Hepatocyte (in vitro differentiated cells): ENCODE data around the gene DDR2. TPM values are rescaled to one million over a fixed set of nuclear protein-coding genes. Genes with fewer than 3 reads are reported as not detected.

ENCODE experiments used
- DNase-seq: peaks from one replicate; pipeline ENCODE4 v3.0.0-alpha.2; 2016; ENCODE audit warnings: low spot score
- H2AFZ ChIP-seq: fragments of 200-600 bp; sonication (generic); 2 replicates; pipeline ENCODE4 v1.6.0; 2016; ENCODE audit warnings: antibody characterized with exemption, mild to moderate bottlenecking
- H3K27ac ChIP-seq: fragments of 200-600 bp; sonication (generic); 2 replicates; pipeline ENCODE4 v1.5.1; 2016; ENCODE audit warnings: mild to moderate bottlenecking
- H3K27me3 ChIP-seq: fragments of 200-600 bp; sonication (generic); 2 replicates; pipeline ENCODE4 v1.6.1; 2016
- H3K36me3 ChIP-seq: fragments of 200-600 bp; sonication (generic); replicated peaks from 2 replicates; pipeline ENCODE4 v1.5.1; 2016; ENCODE audit warnings: low read depth; ENCODE audit not compliant: insufficient read depth
- H3K4me1 ChIP-seq: fragments of 200-600 bp; sonication (generic); 2 replicates; pipeline ENCODE4 v1.5.1; 2016; ENCODE audit warnings: mild to moderate bottlenecking, moderate library complexity; ENCODE audit not compliant: insufficient read depth
- H3K4me2 ChIP-seq: fragments of 200-600 bp; sonication (generic); 2 replicates; pipeline ENCODE4 v1.6.0; 2016
- H3K4me3 ChIP-seq: fragments of 200-600 bp; sonication (generic); 2 replicates; pipeline ENCODE4 v1.5.1; 2016; ENCODE audit warnings: mild to moderate bottlenecking
- H3K79me2 ChIP-seq: fragments of 200-600 bp; sonication (generic); 2 replicates; pipeline ENCODE4 v1.6.0; 2017; ENCODE audit warnings: mild to moderate bottlenecking
- H3K9me2 ChIP-seq: fragments of 200-600 bp; sonication (generic); replicated peaks from 2 replicates; pipeline ENCODE4 v1.6.0; 2017; ENCODE audit warnings: mild to moderate bottlenecking; ENCODE audit not compliant: insufficient read depth
- H3K9me3 ChIP-seq: fragments of 200-600 bp; sonication (generic); 2 replicates; pipeline ENCODE4 v1.5.1; 2016; ENCODE audit warnings: low read depth, mild to moderate bottlenecking
- H4K20me1 ChIP-seq: fragments of 200-600 bp; sonication (generic); 2 replicates; pipeline ENCODE4 v1.6.0; 2016; ENCODE audit warnings: mild to moderate bottlenecking; ENCODE audit not compliant: insufficient read depth, poor library complexity, severe bottlenecking
- CTCF ChIP-seq: fragments of 200-600 bp; sonication (generic); IDR thresholded peaks from 2 replicates; pipeline ENCODE4 v1.5.1; 2016; ENCODE audit warnings: antibody characterized with exemption, mild to moderate bottlenecking; ENCODE audit not compliant: poor library complexity
- EZH2 ChIP-seq: fragments of 200-600 bp; sonication (generic); IDR thresholded peaks from 2 replicates; pipeline ENCODE4 v1.6.1; 2016; ENCODE audit warnings: antibody characterized with exemption, mild to moderate bottlenecking, borderline replicate concordance
- EZH2phosphoT487 ChIP-seq: fragments of 200-600 bp; sonication (generic); IDR thresholded peaks from one replicate; pipeline ENCODE4 v1.6.1; 2018; ENCODE audit warnings: antibody characterized with exemption, mild to moderate bottlenecking, low read depth, moderate library complexity; ENCODE audit not compliant: unreplicated experiment, severe bottlenecking
- WGBS: methylation state at CpG from one replicate; pipeline ENCODE4 v1.1.6; 2016; ENCODE audit warnings: low lambda C conversion rate; ENCODE audit errors: missing lambda C conversion rate; 5-methylcytosine and 5-hydroxymethylcytosine counted together
- polyA plus RNA-seq: library from polyadenylated mRNA; unstranded; fragments of >200 nt; fragmentation: Nextera tagmentation; extraction: Ambion mirVana; gene quantifications from 2 replicates; pipeline ENCODE4 v1.2.1, GENCODE V29; 2016
- total RNA-seq: library from RNA; depleted of rRNA; stranded (reverse); fragments of >200 nt; gene quantifications from 2 replicates; pipeline ENCODE4 v1.2.3, GENCODE V29; 2014

Gene DDR2
- total and polyA plus RNA-seq, 2 experiments from 2014 or later: 15.7 to 40.2 TPM

GRCh38 chr1:162716123-162716522, 83.9 kb downstream of the DDR2 start:
- no peaks in the 10 kb centered on the region for H4K20me1 ChIP-seq
- H3K9me2 ChIP-seq: no peaks in the 10 kb centered on the region
- H3K79me2 ChIP-seq: no peaks in the 10 kb centered on the region
- no peak overlapping the region for H3K27ac ChIP-seq
- H3K4me3 ChIP-seq: no peak overlapping the region
- DNase-seq: no peak
- H3K36me3 ChIP-seq: no peaks in the 10 kb centered on the region
- H3K4me1 ChIP-seq: no peaks in the 10 kb centered on the region
- 85% methylated on average over 4 of the region's 4 CpGs for WGBS
- no peak overlapping the region for H2AFZ ChIP-seq
- no peak overlapping the region for H3K4me2 ChIP-seq
- no peaks in the 10 kb centered on the region for H3K9me3 ChIP-seq
- H3K27me3 ChIP-seq: no peaks in the 10 kb centered on the region
- no peak for TF ChIP-seq EZH2
- TF ChIP-seq EZH2phosphoT487: no peak

GRCh38 chr1:162716552-162716951, 84.3 kb downstream of the DDR2 start:
- Histone ChIP-seq H4K20me1 (peaks cover under 1% of the 10 kb centered on the region), H3K9me2 (no peaks in the 10 kb centered on the region), H3K27ac (no peak overlapping the region), H3K79me2 (no peaks in the 10 kb centered on the region), H3K36me3 (no peaks in the 10 kb centered on the region), H3K4me3 (no peak overlapping the region), H3K4me2 (no peak overlapping the region), H3K9me3 (no peaks in the 10 kb centered on the region), H3K27me3 (no peaks in the 10 kb centered on the region), H2AFZ (no peak overlapping the region), H3K4me1 (no peaks in the 10 kb centered on the region)
- TF ChIP-seq EZH2: no peak
- 67% methylated on average over 1 of the region's 1 CpG for WGBS
- no peak for DNase-seq

GRCh38 chr1:162717548-162718184, 85.4 kb downstream of the DDR2 start:
- Histone ChIP-seq H3K27me3 (no peaks in the 10 kb centered on the region), H3K27ac (no peak overlapping the region), H3K36me3 (no peaks in the 10 kb centered on the region), H3K79me2 (no peaks in the 10 kb centered on the region), H4K20me1 (peaks cover 3% of the 10 kb centered on the region), H3K4me2 (no peak overlapping the region), H3K9me2 (no peaks in the 10 kb centered on the region), H3K4me1 (no peaks in the 10 kb centered on the region), H2AFZ (no peak overlapping the region), H3K9me3 (no peaks in the 10 kb centered on the region), H3K4me3 (no peak overlapping the region)
- TF ChIP-seq EZH2: no peak
- no peak for TF ChIP-seq CTCF
- no peak for TF ChIP-seq EZH2phosphoT487
- 89% methylated on average over 1 of the region's 1 CpG for WGBS
- DNase-seq: no peak

- Histone ChIP-seq H3K4me2 (no peak overlapping the region), H3K27me3 (no peaks in the 10 kb centered on the region), H3K27ac (no peak overlapping the region), H2AFZ (no peak overlapping the region), H3K4me3 (no peak overlapping the region), H3K79me2 (no peaks in the 10 kb centered on the region), H3K9me3 (no peaks in the 10 kb centered on the region), H3K36me3 (no peaks in the 10 kb centered on the region), H3K4me1 (no peaks in the 10 kb centered on the region), H4K20me1 (peaks cover 6% of the 10 kb centered on the region), H3K9me2 (no peaks in the 10 kb centered on the region)
- DNase-seq: no peak
- WGBS: 56% methylated on average over 1 of the region's 1 CpG
- no peak for TF ChIP-seq EZH2
- no peak for TF ChIP-seq CTCF
- TF ChIP-seq EZH2phosphoT487: no peak
Measured at GRCh38 chr1:162719678-162720077, 87.4 kb downstream of the DDR2 start.
